ENCODE data around the gene ZFYVE28. TPM values are rescaled to one million over a fixed set of nuclear protein-coding genes. Genes with fewer than 3 reads are reported as not detected.

The ZFYVE28 gene
- total RNA-seq, 1 donor from 2014 or later: 5.6 TPM

DNA sequence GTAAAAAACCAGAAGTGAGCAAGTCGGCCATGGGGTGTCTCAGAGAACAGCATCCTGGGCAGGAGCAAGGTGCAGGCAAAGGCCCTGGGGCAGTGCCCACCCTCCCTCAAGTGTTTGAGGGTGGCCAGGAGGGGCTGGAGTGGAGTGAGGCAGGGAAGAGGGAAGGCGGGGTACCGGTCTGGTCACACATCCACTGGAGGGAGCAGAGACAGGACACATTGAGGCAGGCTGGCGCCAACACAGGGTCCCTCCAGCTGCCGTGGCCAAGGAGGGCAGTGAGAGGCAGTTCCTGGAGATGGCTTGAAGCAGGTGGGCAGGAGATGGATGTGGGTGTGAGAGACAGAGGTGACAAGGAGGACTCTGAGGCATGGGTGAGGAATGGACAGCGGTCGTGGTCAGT is 30.1 kb upstream of the ZFYVE28 start:
- no peaks in the 10 kb centered on the region for H3K36me3 ChIP-seq
- no peak for TF ChIP-seq CTCF (IDR thresholded peaks at IDR 0.05; ENCODE audit: borderline replicate concordance)
- intact Hi-C loops (cut with micrococcal nuclease): no loop called here
- H3K9me3 ChIP-seq (replicated peaks): no peaks in the 10 kb centered on the region
- H3K4me1 ChIP-seq: no peaks in the 10 kb centered on the region
- no peaks in the 10 kb centered on the region for H3K27me3 ChIP-seq (ENCODE audit: low read depth)
- H3K4me3 ChIP-seq: no peak overlapping the region
- no peak for DNase-seq
- no peak overlapping the region for H3K27ac ChIP-seq (replicated peaks)

GRCh38 chr4:2446656-2447564 is 28.5 kb upstream of the ZFYVE28 start:
- DNase-seq: no peak
- intact Hi-C loops (cut with micrococcal nuclease): no loop called here
- H3K4me3 ChIP-seq: no peak overlapping the region
- H3K9me3 ChIP-seq (replicated peaks): no peaks in the 10 kb centered on the region
- no peaks in the 10 kb centered on the region for H3K36me3 ChIP-seq
- no peak for TF ChIP-seq CTCF (IDR thresholded peaks at IDR 0.05; ENCODE audit: borderline replicate concordance)
- H3K27me3 ChIP-seq (ENCODE audit: low read depth): no peaks in the 10 kb centered on the region
- H3K27ac ChIP-seq (replicated peaks): no peak overlapping the region
- H3K4me1 ChIP-seq: peaks cover under 1% of the 10 kb centered on the region

DNA sequence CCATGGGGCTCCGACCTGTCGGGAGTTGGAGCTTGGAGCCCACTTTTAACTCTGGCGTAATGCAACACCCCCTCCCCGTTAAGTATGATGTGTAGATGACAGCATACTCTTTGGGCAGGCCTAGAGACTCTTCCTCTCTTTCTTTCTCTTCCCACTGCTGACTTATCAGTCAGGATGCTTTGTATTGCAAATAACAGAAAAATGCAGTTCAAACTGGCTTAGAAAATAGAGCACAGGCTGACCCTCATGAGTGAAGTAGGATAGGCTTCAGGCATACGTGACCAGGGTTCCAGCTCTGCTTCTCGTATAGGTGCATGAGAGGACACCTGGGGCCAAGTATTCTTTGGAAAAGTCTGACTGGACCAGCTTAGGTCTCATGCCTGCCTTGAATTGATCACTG is 27.1 kb upstream of the ZFYVE28 start:
- intact Hi-C loops (cut with micrococcal nuclease): no loop called here
- H3K9me3 ChIP-seq (replicated peaks): no peaks in the 10 kb centered on the region
- peaks cover 5% of the 10 kb centered on the region for H3K4me1 ChIP-seq
- H3K36me3 ChIP-seq: no peaks in the 10 kb centered on the region
- H3K27me3 ChIP-seq (ENCODE audit: low read depth): no peaks in the 10 kb centered on the region
- H3K27ac ChIP-seq (replicated peaks): no peak overlapping the region
- DNase-seq: no peak
- no peak overlapping the region for H3K4me3 ChIP-seq
- TF ChIP-seq CTCF (IDR thresholded peaks at IDR 0.05; ENCODE audit: borderline replicate concordance): no peak

GRCh38 chr4:2445130-2445529 is 26.7 kb upstream of the ZFYVE28 start:
- peaks cover 5% of the 10 kb centered on the region for H3K4me1 ChIP-seq
- no peak for DNase-seq
- no peaks in the 10 kb centered on the region for H3K36me3 ChIP-seq
- intact Hi-C loops (cut with micrococcal nuclease): no loop called here
- no peak for TF ChIP-seq CTCF (IDR thresholded peaks at IDR 0.05; ENCODE audit: borderline replicate concordance)
- H3K4me3 ChIP-seq: no peak overlapping the region
- H3K27ac ChIP-seq (replicated peaks): no peak overlapping the region
- H3K9me3 ChIP-seq (replicated peaks): no peaks in the 10 kb centered on the region
- no peaks in the 10 kb centered on the region for H3K27me3 ChIP-seq (ENCODE audit: low read depth)

GRCh38 chr4:2443956-2444740 is 25.7 kb upstream of the ZFYVE28 start:
- no peak overlapping the region for H3K27ac ChIP-seq (replicated peaks)
- H3K36me3 ChIP-seq: no peaks in the 10 kb centered on the region
- no peaks in the 10 kb centered on the region for H3K27me3 ChIP-seq (ENCODE audit: low read depth)
- peaks cover 5% of the 10 kb centered on the region for H3K4me1 ChIP-seq
- intact Hi-C loops (cut with micrococcal nuclease): no loop called here
- H3K9me3 ChIP-seq (replicated peaks): no peaks in the 10 kb centered on the region
- no peak for TF ChIP-seq CTCF (IDR thresholded peaks at IDR 0.05; ENCODE audit: borderline replicate concordance)
- no peak overlapping the region for H3K4me3 ChIP-seq
- DNase-seq: no peak
